Measurements from ENCODE around the gene POLR1D.
"Not testable (repeated sequence)": the region's sequence is repeated elsewhere in the genome, so short reads cannot be mapped to it uniquely, and the experiment has no call there.

POLR1D gene

GRCh38 chr13:27617881-27618321 lies 3.8 kb upstream of the POLR1D start:
- DNase-seq (ENCODE audit: low read depth, low spot score): no peak

DNA sequence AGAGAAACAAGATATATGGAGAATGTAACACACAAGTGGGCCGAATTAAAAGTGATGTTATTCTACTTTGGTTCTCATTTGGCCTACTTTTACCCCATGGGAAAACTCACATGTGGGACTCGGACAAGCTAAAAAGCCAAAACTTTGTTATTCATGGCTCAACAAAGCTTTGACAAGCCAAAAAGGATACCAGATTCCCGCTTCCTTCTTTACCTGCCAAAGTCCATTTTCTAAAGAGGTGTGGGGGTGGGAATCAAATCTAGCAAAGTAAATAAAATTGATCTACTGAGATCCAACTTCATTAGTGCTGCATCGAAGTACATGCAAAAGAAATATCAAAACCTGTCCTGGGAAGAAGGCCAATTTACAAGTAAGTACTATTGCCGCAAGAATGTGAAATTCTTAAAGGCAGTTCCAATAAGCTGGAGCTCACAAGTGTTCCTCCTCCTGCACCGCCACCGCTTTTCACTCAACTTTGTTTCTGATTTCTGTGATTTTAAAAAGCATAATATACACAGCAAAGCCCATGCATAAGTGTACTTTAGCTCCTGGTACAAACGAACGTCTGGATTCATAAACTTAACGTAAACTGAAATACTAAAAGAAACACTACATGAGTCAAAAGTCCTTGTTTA lies 2.5 kb upstream of the POLR1D start:
- DNase-seq (ENCODE audit: low read depth, low spot score): no peak

DNA sequence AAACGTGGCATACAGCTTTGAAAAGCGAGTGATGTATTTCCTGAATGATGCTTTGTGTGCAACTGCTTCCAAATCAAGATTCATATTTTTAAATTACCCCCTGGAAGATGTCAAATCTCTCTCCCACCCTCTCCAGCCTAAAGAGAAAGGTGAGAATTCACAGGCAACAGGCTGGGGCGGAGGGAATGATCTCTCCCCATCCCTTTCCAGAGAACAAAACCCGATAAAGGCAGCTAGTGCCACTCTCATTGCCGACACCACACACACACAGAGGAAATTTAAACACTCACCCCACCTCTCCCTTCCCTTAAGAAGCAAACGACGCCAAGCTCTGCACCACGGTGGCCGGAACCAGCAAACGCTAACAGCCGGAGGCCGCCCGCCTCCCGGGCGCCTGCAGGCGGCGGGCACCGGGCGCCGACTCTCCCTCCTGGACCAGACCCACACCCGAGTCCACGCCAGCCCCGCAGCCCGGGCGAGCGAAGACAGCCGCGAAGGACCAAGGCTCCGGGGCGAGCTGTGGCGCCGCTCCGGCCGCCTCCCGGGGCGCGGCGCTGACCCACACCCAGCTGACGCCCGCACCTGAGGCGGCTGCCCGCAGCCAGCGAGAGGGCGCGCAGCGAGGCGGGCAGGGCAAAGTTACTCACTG lies 1.8 kb upstream of the POLR1D start:
- peak; percentile 5 for DNase-seq (ENCODE audit: low read depth, low spot score)

DNA sequence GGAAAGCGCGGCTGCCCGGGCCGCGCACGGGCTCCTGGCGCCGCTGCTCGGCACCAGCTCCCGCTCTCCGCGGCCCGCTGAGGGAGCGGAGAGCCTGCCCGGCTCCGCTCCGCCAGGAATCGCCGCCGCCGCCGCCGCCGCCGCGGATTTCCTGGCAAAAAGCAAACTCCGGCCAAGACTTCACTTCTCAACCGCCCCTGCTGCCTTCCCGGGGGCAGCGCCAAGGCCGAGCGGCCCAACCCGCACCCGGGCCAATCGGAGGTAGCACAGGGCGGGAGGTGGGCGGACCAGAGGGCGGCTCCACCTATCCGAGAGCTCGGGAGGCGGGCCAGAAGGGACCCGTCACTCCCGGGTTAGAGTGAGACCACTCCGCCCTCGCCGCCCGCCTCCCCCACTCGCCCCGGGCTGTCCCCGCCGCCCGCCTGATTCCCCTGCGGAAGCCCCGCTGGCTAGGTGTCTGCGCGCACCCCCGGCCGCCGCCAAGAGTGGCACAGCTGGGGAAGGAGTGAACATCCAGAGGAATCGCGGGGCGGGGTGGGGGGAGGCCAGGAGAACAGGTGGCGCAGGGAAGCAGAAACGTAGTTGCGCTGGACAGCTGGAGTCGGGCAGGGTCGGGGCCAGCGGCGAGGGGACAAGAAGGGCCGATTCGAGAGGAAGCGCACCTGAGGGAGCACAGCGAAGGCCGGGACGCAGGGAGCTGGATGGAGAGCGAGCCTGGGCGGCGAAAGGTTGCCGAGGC lies 1.1 kb upstream of the POLR1D start, which contains the start of gene LNX2:
TSS of gene LNX2 (minus strand) at position 153 of the 739 bp plus-strand sequence. CDS start 38,826 bp downstream, outside the sequence.
- DNase-seq (ENCODE audit: low read depth, low spot score): peak; percentile 91

- DNase-seq (ENCODE audit: low read depth, low spot score): no peak
Measured at GRCh38 chr13:27621116-27621365, 651 bp upstream of the POLR1D start.

DNA sequence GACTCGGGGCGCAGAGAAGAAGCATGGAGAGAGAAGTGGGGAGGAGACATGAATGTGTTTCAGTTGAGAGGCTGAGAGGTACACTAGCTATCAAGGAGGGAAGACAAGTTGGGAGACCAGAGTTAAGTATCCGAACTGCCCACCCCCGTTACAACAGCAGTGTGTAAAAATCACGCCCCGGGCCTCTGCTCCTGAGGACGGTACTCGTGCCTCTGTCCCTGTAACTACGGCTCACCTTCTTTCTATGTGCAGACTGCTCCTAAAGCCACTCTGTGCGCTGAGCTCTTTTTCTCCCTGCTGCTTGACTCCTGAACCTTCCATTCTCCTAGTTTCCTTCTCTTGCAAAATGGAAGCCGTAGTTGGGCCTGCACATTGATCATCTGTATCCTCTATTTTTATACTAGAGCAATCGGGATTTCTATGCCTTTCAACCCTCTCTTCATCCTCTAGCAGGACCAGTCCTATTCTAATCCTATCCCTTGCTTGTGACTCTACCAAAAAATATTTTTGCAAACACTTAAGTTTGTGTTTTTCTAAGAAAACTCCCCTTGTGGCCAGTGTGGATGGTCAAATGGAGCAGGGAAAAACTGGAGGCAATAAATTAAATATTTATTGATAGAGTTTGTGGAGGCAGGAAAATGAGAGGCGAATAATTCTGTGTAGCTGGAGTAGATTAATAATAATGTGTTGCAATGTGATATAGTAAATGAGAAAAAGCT lies 569 bp downstream of the POLR1D start:
- DNase-seq (ENCODE audit: low read depth, low spot score): no peak

GRCh38 chr13:27622881-27623280 lies 1.2 kb downstream of the POLR1D start:
- no peak for DNase-seq (ENCODE audit: low read depth, low spot score)

GRCh38 chr13:27624071-27624470 lies 2.4 kb downstream of the POLR1D start:
- no peak for DNase-seq (ENCODE audit: low read depth, low spot score)

GRCh38 chr13:27625839-27626238 lies 4.1 kb downstream of the POLR1D start:
- no peak for DNase-seq (ENCODE audit: low read depth, low spot score)

- DNase-seq (ENCODE audit: low read depth, low spot score): no peak
Measured at GRCh38 chr13:27627380-27627779, 5.7 kb downstream of the POLR1D start.

- no peak for DNase-seq (ENCODE audit: low read depth, low spot score)
Measured at GRCh38 chr13:27628081-27628480, 6.4 kb downstream of the POLR1D start.

DNA sequence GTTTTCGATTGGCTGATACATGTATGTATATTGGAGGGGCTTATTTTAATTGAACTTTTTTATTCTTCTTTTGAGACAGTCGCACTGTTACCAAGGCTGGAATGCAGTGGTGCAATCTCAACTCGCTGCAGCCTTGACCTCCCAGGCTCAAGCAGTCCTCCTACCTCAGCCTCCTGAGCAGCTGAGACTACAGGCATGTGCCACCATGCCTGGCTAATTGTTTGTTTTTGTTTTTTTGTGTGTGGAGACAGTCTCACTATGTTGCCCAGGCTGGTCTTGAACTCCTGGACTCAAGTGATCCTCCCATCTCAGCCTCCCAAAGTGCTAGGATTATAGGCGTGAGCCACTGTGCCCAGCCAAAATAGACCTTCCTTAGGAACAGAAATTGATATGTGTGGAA lies 7.1 kb downstream of the POLR1D start:
- DNase-seq (ENCODE audit: low read depth, low spot score): not testable (repeated sequence)

DNA sequence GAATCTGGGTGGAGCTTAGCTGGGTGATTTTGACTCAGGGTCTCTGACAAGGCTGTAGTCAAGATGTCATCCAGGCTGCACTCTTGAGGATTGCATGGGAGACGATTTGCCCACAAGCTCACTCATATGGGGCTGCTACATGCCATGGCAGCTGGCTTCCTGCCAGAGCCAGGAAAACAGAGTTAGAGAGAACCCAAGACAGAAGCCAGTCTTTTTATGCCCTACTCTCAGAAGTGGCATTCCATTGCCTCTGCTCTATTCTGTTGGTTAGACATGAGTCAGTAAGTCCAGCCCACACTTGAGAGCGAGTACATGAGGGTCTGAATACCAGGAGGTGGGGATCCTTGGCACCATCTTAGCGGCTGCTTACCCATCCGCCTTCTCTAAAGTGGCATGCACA lies 9.5 kb downstream of the POLR1D start:
- DNase-seq (ENCODE audit: low read depth, low spot score): no peak

- no peak for DNase-seq (ENCODE audit: low read depth, low spot score)
Measured at GRCh38 chr13:27631665-27632064, 10.0 kb downstream of the POLR1D start.

GRCh38 chr13:27632214-27632613 lies 10.5 kb downstream of the POLR1D start:
- DNase-seq (ENCODE audit: low read depth, low spot score): no peak

DNA sequence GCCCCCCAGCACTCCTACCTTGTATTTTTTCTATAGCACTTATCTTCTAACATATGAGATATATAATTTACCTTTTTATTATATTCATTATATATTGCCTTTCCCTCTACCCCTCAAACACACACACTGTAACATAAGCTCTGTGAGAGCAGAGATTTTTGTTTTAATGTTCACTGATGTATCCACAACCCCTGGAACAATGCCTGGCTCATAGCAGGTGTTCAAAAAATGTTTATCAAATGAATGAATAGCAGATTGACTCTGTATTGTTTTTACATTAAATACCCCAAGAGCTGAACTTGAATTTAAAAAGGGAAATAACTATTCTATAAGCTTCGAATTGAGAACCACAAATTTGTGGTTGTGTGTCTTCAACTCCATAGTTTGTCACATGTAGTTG lies 11.0 kb downstream of the POLR1D start:
- no peak for DNase-seq (ENCODE audit: low read depth, low spot score)

- no peak for DNase-seq (ENCODE audit: low read depth, low spot score)
Measured at GRCh38 chr13:27634231-27634630, 12.5 kb downstream of the POLR1D start.

DNA sequence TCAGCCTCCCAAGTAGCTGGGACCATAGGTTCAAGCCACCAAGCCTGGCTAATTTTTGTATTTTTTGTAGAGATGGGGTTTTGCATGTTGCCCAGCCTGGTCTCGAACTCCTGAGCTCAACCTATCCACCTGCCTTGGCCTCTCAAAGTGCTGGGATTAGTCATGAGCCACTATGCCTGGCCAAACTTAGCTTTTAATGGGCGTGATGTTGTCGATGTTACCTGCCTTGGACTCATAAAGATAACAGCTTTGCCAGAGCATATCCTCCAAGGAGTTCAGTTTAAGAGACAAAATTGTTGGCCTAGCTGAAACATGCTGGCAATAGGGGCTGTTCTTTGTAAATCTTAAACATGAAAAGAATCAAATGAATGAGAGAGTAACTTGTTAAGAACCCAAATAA lies 13.1 kb downstream of the POLR1D start:
- no peak for DNase-seq (ENCODE audit: low read depth, low spot score)

DNA sequence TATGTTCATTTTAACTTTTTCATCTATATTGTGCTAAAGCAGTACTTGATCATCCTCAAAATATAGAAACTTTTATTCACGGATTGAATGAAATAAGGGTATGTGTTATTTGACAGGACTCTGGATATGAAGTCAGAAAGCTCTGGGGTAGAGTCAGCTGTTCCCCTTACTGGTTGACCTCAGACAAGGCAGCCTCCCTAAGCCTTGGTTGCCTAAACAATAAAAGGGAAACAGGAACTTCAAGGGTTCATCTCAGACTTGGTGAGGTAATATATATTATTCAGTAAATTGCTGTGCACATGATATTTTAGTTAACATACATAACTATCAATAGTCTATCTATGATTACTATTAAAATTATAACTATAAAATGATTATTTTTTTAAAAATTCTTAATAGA lies 13.6 kb downstream of the POLR1D start:
- no peak for DNase-seq (ENCODE audit: low read depth, low spot score)

GRCh38 chr13:27636589-27637288 lies 15.0 kb downstream of the POLR1D start:
- no peak for DNase-seq (ENCODE audit: low read depth, low spot score)

- no peak for DNase-seq (ENCODE audit: low read depth, low spot score)
Measured at GRCh38 chr13:27637289-27637626, 15.6 kb downstream of the POLR1D start.

GRCh38 chr13:27638001-27638400 lies 16.3 kb downstream of the POLR1D start:
- no peak for DNase-seq (ENCODE audit: low read depth, low spot score)
